Gastrocnemius medialis (tissue), 4 donors: ENCODE data around the gene DBF4B. TPM values are rescaled to one million over a fixed set of nuclear protein-coding genes. Genes with fewer than 3 reads are reported as not detected.
"Not testable (repeated sequence)": the region's sequence is repeated elsewhere in the genome, so short reads cannot be mapped to it uniquely, and the experiment has no call there.

Source experiments
- ATAC-seq, 2 donors: fragments of 150-250 bp; one replicate each; pipeline ENCODE4 v1.9.1; 2016
- DNase-seq, 2 donors: peaks; one replicate each; pipeline ENCODE4 v3.0.0-alpha.2; 2019
- H3K27ac ChIP-seq, 4 donors: fragments of 200-600 bp; sonication (generic); 1 replicate in 1 of 4; 2 replicates in 3 of 4; pipeline ENCODE4 v1.5.1; 2016 to 2018; ENCODE audit warnings: mild to moderate bottlenecking in 2 of 4, moderate library complexity in 1 of 4
- H3K27me3 ChIP-seq, 3 donors: fragments of 200-600 bp; sonication (generic) in 2 of 3; 1 replicate in 1 of 3; 2 replicates in 2 of 3; pipeline versions ENCODE4 v1.5.1 to v1.6.0; 2016 to 2019; ENCODE audit warnings: mild to moderate bottlenecking in 1 of 3, moderate library complexity in 1 of 3
- H3K36me3 ChIP-seq, 2 donors: fragments of 200-600 bp; sonication (generic) in 1 of 2; one replicate each; pipeline ENCODE4 v1.5.1; 2017 to 2018
- H3K4me1 ChIP-seq, 2 donors: fragments of 200-600 bp; sonication (generic) in 1 of 2; one replicate each; pipeline ENCODE4 v1.5.1; 2016 to 2017; ENCODE audit warnings: mild to moderate bottlenecking in 2 of 2
- H3K4me3 ChIP-seq, 4 donors: fragments of 200-600 bp; sonication (generic) in 3 of 4; 1 replicate in 1 of 4; 2 replicates in 3 of 4; pipeline ENCODE4 v1.5.1; 2016 to 2019; ENCODE audit warnings: mild to moderate bottlenecking in 2 of 4
- H3K9me3 ChIP-seq, 3 donors: fragments of 200-600 bp; sonication (generic) in 2 of 3; 1 replicate in 1 of 3; 2 replicates in 2 of 3; pipeline ENCODE4 v1.5.1; 2016 to 2019
- CTCF ChIP-seq, 5 experiments: fragments of 450-650 bp in 3 of 5; fragments of 200-600 bp in 2 of 5; sonication (generic) in 2 of 5; IDR thresholded peaks in 4 of 5; conservative IDR thresholded peaks in 1 of 5; 1 replicate in 4 of 5; 2 replicates in 1 of 5; pipeline ENCODE4 v1.5.1; 2016 to 2019; ENCODE audit warnings: antibody characterized with exemption in 5 of 5, mild to moderate bottlenecking in 3 of 5, moderate library complexity in 3 of 5
- POLR2A ChIP-seq, 2 donors: fragments of 450-650 bp; IDR thresholded peaks; one replicate each; pipeline ENCODE4 v1.6.1; 2017; ENCODE audit warnings: antibody characterized with exemption in 2 of 2, mild to moderate bottlenecking in 2 of 2, moderate library complexity in 2 of 2
- in situ Hi-C, 4 donors: fragments of 200-750 bp; cut with MboI; loops; one replicate each; pipeline versions ENCODE4 v1.15.0 to v1.8.0; 2017; ENCODE audit warnings: low sequenced_read_pairs in 4 of 4
- intact Hi-C: fragments of 100-400 bp; cut with DNase I; formaldehyde crosslinking; loops from one replicate; pipeline ENCODE4 v1.15.1; 2023; ENCODE audit warnings: low total_unique reads
- total RNA-seq, 4 donors: library from RNA; depleted of rRNA; stranded (reverse); fragments of >200 nt; gene quantifications; one replicate each; pipeline versions ENCODE4 v1.1.0 to v1.2.3, GENCODE V29; 2016

Gene DBF4B
- total RNA-seq, 4 donors from 2014 or later = 0.63 to 2.9 (median 1.7) TPM

- Histone ChIP-seq H3K27me3 (no peaks in the 10 kb centered on the region), H3K4me3 (no peak overlapping the region), H3K36me3 (no peaks in the 10 kb centered on the region), H3K4me1 (peaks cover 0 to 5% of the 10 kb centered on the region in 2 donors), H3K9me3 (no peaks in the 10 kb centered on the region), H3K27ac (no peak overlapping the region)
- in situ Hi-C loops (no loop called here), intact Hi-C loops (no loop called here)
- TF ChIP-seq CTCF (IDR thresholded peaks at IDR 0.05 in 4 of 5, conservative IDR thresholded peaks at IDR 0.05 in 1 of 5) = no peak
- TF ChIP-seq POLR2A (IDR thresholded peaks at IDR 0.05) = no peak
- ATAC-seq (no peak), DNase-seq (no peak)
Observed at GRCh38 chr17:44666006-44666405, 42.5 kb upstream of the DBF4B start.

GRCh38 chr17:44672479-44673093 lies 35.9 kb upstream of the DBF4B start:
- Histone ChIP-seq H3K4me1 (no peaks in the 10 kb centered on the region), H3K27ac (no peak overlapping the region), H3K9me3 (no peaks in the 10 kb centered on the region), H3K36me3 (no peaks in the 10 kb centered on the region), H3K4me3 (no peak overlapping the region), H3K27me3 (no peaks in the 10 kb centered on the region)
- intact Hi-C loops (no loop called here), in situ Hi-C loops (no loop called here)
- DNase-seq (no peak), ATAC-seq (no peak)
- TF ChIP-seq POLR2A (IDR thresholded peaks at IDR 0.05) = no peak
- peak in 1 of 5 experiments; percentile 30 for TF ChIP-seq CTCF (IDR thresholded peaks at IDR 0.05 in 4 of 5, conservative IDR thresholded peaks at IDR 0.05 in 1 of 5)

GRCh38 chr17:44673893-44674292 lies 34.6 kb upstream of the DBF4B start:
- no peak for DNase-seq
- no peak overlapping the region for H3K27ac ChIP-seq
- no peak for TF ChIP-seq CTCF (IDR thresholded peaks at IDR 0.05 in 4 of 5, conservative IDR thresholded peaks at IDR 0.05 in 1 of 5)
- no peak for TF ChIP-seq POLR2A (IDR thresholded peaks at IDR 0.05)
- H3K27me3 ChIP-seq = no peaks in the 10 kb centered on the region
- peaks cover 0 to 12% of the 10 kb centered on the region in 2 donors for H3K36me3 ChIP-seq
- no peaks in the 10 kb centered on the region for H3K9me3 ChIP-seq
- in situ Hi-C loops = no loop called here
- H3K4me3 ChIP-seq = no peak overlapping the region
- intact Hi-C loops = no loop called here
- H3K4me1 ChIP-seq = no peaks in the 10 kb centered on the region
- ATAC-seq = no peak

- ATAC-seq (no peak), DNase-seq (no peak)
- no peaks in the 10 kb centered on the region for H3K27me3 ChIP-seq
- TF ChIP-seq CTCF (IDR thresholded peaks at IDR 0.05 in 4 of 5, conservative IDR thresholded peaks at IDR 0.05 in 1 of 5) = no peak
- no peak for TF ChIP-seq POLR2A (IDR thresholded peaks at IDR 0.05)
- H3K9me3 ChIP-seq = no peaks in the 10 kb centered on the region
- no peak overlapping the region for H3K4me3 ChIP-seq
- H3K27ac ChIP-seq = no peak overlapping the region
- peaks cover 0 to 44% of the 10 kb centered on the region in 2 donors for H3K36me3 ChIP-seq
- in situ Hi-C loops = no loop called here
- no peaks in the 10 kb centered on the region for H3K4me1 ChIP-seq
- intact Hi-C loops = no loop called here
Observed at GRCh38 chr17:44677136-44677535, 31.3 kb upstream of the DBF4B start.

- in situ Hi-C loops, H3K27me3 ChIP-seq, DNase-seq, H3K9me3 ChIP-seq, intact Hi-C loops, ATAC-seq, H3K4me3 ChIP-seq, H3K27ac ChIP-seq: not testable (repeated sequence)
- peaks cover 4 to 25% of the 10 kb centered on the region in 2 donors for H3K4me1 ChIP-seq
- H3K36me3 ChIP-seq = peaks cover 0 to 57% of the 10 kb centered on the region in 2 donors
Observed at GRCh38 chr17:44683303-44683702, 25.2 kb upstream of the DBF4B start.
